Hepatic stellate cell (primary cell): ENCODE measurements around the gene WDR18.

Experiments
- DNase-seq: peaks from one replicate; pipeline ENCODE4 v3.0.0; 2011; ENCODE audit warnings: low spot score

Gene WDR18

DNA sequence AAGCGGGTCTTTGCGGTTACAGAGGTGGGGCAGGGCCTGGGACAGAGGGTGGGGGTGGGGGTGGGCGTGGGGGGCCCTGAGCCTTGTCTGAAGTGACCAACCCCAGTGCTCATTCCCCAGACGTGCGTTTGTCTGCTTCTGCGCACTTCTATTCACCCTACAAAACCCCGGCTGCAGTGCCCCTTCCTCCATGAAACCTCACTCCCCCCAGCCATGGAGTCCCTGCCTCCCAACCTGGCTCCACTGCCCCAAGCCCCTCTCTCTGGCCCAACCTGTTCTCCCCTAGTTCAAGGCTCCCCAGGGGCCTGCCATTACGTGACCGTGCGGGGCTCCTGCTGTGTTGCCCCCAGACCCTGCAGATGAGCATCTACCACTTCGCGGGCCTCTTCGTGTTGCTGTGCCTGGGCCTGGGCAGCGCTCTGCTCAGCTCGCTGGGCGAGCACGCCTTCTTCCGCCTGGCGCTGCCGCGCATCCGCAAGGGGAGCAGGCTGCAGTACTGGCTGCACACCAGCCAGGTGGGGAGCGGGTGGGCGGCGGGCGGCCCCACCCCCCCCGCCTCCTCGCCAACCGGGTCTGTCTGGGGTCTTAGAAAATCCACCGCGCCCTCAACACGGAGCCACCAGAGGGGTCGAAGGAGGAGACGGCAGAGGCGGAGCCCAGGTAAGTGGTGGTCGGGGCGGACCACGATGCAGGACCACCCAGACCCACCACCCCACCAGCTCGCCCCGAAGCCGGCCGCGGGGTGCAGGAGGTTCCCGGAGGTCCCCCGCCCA is 24.3 kb downstream of the WDR18 start:
- no peak for DNase-seq

DNA sequence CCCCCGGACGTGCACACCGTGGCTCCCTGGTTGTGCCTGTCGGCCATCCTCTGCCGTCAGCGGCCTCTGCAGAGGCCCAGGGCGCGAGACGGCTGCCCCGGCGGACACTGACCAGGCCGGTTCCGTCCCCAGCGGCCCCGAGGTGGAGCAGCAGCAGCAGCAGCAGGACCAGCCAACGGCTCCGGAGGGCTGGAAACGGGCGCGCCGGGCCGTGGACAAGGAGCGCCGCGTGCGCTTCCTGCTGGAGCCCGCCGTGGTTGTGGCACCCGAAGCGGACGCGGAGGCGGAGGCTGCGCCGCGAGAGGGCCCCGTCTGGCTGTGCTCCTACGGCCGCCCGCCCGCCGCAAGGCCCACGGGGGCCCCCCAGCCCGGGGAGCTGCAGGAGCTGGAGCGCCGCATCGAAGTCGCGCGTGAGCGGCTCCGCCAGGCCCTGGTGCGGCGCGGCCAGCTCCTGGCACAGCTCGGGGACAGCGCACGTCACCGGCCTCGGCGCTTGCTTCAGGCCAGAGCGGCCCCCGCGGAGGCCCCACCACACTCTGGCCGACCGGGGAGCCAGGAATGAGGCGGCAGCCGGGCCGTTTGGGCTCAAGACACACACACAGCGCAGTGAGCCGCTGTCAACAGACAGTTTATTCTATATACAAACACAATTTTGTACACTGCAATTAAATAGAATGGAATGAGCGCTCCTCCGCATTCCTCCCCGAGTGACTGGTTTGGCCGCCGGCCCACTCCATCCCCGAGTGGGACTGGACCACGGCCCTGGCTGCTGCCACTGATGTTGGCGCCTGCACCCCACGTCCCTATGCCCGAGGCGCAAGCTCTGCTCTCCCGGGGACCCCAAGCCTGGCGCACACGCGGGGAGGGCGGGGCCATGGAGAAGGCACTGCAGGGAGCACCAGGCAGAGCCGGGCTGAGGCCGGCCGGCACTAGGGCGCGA is 25.2 kb downstream of the WDR18 start:
- DNase-seq = peak; percentile 90

GRCh38 chr19:1009981-1010538 is 25.9 kb downstream of the WDR18 start:
- no peak for DNase-seq

DNA sequence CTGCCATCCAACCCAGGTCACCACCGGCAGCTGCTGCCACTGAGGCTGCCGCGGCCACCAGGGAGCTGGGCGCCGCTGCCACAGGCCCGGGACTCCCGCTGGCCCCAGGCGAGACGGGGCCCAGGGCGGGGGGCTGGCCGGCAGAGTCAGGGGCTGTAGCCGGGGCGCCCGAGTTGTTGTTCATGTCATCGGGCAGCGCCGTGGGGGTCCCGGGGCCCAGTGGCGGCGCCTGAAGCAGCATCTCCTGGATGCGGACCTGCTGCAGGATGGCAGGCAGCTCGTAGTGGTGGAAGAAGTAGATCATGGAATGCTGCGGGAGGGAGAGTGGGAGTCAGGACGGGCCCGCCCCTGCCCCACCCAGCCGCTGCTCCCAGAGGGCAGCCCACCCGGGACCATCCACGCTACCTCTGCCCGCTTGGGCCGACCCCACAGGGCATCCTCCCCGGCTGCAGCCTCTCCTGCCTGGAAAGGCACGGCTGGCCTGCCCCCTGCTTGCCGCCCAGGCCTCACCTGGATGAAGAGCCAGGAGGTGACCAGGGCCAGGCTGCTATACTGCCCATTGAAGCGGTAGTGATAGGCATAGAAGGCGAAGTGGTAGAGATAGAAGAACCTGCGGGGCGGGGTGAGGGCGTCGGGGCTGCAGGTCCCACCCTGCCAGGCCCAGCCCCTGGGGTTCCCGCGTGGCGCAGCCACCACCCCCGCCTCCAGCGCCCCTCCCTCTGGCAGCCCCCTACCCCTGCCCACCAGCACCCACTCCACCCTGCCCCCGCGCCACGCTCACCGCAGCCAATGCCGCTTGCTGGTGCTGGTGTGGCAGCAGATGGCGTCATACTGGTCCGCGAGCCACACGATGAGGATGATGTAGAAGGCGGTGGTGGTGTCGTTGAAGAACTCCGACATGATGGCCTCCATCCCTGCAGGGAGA is 26.7 kb downstream of the WDR18 start:
- DNase-seq = no peak

- DNase-seq = no peak
Measured at GRCh38 chr19:1011831-1012333, 27.7 kb downstream of the WDR18 start.

DNA sequence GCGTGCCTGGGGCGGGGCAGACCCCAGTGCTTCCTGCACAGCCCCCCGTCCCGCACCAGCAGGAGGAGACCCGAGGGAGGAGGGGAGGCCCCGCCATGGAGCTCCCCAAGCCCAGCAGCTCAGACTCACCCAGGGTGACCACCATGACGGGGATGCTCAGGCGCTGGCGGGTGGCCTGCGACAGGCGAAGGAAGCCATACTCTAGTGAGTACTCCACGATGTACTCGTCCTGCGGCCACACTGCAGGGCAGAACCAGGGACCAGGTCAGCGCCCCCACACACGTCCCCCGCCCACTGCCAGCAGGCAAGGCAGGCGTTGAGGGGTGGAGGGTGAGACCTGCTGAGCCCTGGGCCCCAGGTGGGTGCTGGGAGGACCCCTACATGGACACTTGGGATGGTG is 28.2 kb downstream of the WDR18 start:
- DNase-seq = no peak

GRCh38 chr19:1013218-1013617 is 29.1 kb downstream of the WDR18 start:
- DNase-seq = no peak

GRCh38 chr19:1014161-1015060 is 30.3 kb downstream of the WDR18 start:
- no peak for DNase-seq

- no peak for DNase-seq
Measured at GRCh38 chr19:1015061-1015781, 31.1 kb downstream of the WDR18 start.

DNA sequence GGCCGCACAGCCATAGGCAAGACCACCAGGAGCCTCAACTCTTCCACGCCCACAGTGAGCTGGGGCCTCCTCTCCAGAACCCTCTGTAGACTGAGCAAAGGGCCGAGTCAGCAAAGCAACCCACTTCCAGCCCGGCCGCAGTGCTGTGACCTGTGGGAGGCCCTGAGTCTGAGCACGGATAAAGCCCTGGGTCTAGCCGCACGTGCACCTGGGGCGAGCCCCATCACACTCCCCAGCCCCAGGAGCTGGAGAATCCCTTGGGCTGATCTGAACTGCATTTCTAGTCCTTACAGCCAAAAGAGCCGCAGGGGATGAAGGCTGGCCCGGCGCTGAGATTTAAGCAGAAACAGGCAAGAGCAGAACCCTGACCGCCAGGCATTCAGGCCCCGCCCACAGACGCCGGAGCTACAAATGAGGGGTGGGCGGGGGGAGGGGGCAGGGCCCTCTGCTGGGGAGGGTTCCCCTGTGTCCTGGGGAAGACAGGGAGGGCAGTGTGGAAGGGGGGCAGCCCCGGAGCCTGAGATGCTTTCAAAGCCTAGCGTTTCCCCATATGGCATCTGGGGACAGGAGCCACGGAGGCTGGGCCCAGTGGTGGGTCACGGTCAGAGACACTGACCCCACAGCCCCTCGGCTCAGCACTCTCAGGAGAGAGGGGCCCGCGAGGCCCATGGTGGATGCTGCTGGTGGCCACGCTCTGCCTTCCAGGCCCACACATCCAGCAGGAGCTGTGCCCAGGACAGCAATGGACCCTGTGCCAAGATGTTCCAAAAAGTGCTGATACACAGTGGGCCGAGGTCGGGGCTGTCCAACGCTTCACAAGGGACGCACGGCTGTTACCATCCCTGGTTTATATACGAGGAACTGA is 31.9 kb downstream of the WDR18 start:
- no peak for DNase-seq

DNA sequence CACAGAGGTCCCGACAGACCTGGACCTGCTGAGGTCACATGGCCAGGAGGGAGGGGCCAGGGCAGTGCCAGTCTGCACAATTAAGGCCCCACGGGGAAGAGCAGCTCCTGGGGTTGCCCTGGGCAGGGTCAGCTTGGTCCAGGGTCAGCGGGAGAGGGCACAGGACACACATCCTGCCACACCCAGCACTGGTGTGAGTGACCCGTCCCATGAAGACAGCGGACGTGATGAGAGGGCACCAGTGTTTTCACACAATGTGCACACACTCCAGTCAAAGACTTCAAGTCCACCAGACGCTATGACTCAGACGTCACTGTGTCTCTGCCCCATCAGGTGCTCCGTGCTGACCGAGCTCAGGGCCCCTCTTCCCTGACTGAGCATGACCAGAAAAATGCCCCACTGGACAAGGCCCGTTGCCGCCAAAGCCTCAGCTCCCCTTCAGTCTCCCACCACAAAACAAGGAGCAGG is 32.5 kb downstream of the WDR18 start:
- DNase-seq = peak; percentile 70

GRCh38 chr19:1017115-1017905 is 33.2 kb downstream of the WDR18 start:
- DNase-seq = no peak

DNA sequence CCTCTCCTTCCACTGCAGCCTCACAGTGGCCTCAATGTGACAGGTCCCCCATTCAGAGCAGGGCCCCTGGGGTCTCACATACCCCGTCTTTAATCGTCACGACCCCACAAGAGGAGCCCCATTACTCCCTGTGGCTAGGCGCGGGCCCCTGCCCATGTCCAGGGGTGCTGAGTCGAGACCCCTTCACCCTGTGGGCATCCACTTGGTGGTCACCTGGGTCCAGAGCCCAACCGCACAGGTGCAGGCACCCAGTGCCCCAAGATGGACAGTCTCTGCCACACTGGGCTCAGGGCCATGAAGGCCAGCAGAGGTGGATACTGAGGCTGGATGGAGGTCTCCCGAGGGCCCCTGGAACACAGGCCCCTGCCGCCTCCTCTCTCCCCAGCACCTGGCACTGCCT is 33.8 kb downstream of the WDR18 start:
- DNase-seq = no peak

DNA sequence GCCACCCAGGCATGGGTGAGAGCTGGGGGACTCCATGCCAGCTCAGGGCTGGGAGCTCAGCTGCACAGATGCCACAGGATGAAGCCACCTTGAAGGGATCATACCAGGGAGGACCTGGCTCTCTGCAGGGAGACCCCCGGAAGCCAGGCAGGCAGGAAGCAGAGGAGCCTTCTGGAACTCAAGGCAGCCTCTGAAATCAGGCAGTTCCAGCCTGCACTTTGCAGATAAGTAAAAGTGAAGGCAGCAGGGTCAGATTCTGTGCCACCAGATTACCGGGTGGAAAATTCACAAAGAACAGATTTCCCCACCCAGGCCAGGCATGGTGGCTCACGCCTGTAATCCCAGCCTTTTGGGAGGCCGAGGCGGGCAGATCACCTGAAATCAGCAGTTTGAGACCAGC is 34.2 kb downstream of the WDR18 start:
- no peak for DNase-seq

GRCh38 chr19:1018932-1019615 is 34.9 kb downstream of the WDR18 start:
- DNase-seq = no peak

DNA sequence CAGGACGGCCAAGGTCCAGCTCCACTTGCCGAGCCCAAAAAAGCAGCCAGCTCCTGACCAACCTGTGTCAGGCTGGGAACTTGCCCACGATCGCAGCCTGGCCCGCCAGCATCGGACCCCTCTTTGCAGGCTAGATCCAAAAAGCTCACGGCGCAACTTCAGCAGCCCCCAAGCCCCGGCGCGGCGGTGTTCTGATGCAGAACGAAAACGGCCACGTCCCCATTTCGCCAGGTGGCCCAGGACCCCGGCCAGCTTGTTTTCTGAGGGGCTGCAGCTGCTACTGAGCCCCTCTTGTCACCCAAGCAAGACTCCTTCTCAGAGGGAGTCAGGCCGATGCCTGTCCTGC is 35.4 kb downstream of the WDR18 start:
- no peak for DNase-seq
